Measurements from ENCODE around the gene INHBA.

INHBA gene

GRCh38 chr7:41648501-41648900, 54.4 kb downstream of the INHBA start:
- Histone ChIP-seq H3F3A (ENCODE audit: control insufficient read depth, insufficient read depth) (no peaks in the 10 kb centered on the region), H4K20me1 (ENCODE audit: control insufficient read depth, insufficient read depth, low read depth, low read length) (no peaks in the 10 kb centered on the region), H3K9me2 (replicated peaks; ENCODE audit: control insufficient read depth, low read length) (no peaks in the 10 kb centered on the region), H3K4me2 (ENCODE audit: low read length) (no peak overlapping the region), H3K9me3 (ENCODE audit: control insufficient read depth, insufficient read depth, low read length) (no peaks in the 10 kb centered on the region), H3K27me3 (ENCODE audit: control insufficient read depth, low read length) (no peaks in the 10 kb centered on the region), H3K4me1 (ENCODE audit: control insufficient read depth, low read length) (no peaks in the 10 kb centered on the region), H3K36me3 (ENCODE audit: control insufficient read depth, low read length) (no peaks in the 10 kb centered on the region), H3K27ac (ENCODE audit: low read depth, low read length) (no peak overlapping the region), H3K79me2 (ENCODE audit: control insufficient read depth, low read length) (no peaks in the 10 kb centered on the region), H3K4me3 (ENCODE audit: low read length) (no peak overlapping the region)
- no peak for TF ChIP-seq EZH2phosphoT487 (IDR thresholded peaks at IDR 0.05; ENCODE audit: borderline replicate concordance, low read length)
- TF ChIP-seq CTCF (IDR thresholded peaks at IDR 0.05; ENCODE audit: low read depth, low read length, poor library complexity, severe bottlenecking): no peak

- Histone ChIP-seq H3K4me1 (ENCODE audit: control insufficient read depth, low read length) (no peaks in the 10 kb centered on the region), H3K27ac (ENCODE audit: low read depth, low read length) (no peak overlapping the region), H3K9me3 (ENCODE audit: control insufficient read depth, insufficient read depth, low read length) (no peaks in the 10 kb centered on the region), H3K9me2 (replicated peaks; ENCODE audit: control insufficient read depth, low read length) (no peaks in the 10 kb centered on the region), H4K20me1 (ENCODE audit: control insufficient read depth, insufficient read depth, low read depth, low read length) (no peaks in the 10 kb centered on the region), H3K79me2 (ENCODE audit: control insufficient read depth, low read length) (no peaks in the 10 kb centered on the region), H3F3A (ENCODE audit: control insufficient read depth, insufficient read depth) (no peaks in the 10 kb centered on the region), H3K4me2 (ENCODE audit: low read length) (no peak overlapping the region), H3K4me3 (ENCODE audit: low read length) (no peak overlapping the region), H3K36me3 (ENCODE audit: control insufficient read depth, low read length) (no peaks in the 10 kb centered on the region), H3K27me3 (ENCODE audit: control insufficient read depth, low read length) (no peaks in the 10 kb centered on the region)
- TF ChIP-seq CTCF (IDR thresholded peaks at IDR 0.05; ENCODE audit: low read depth, low read length, poor library complexity, severe bottlenecking) (no peak), EZH2phosphoT487 (IDR thresholded peaks at IDR 0.05; ENCODE audit: borderline replicate concordance, low read length) (no peak)
Observed at GRCh38 chr7:41643616-41644015, 59.3 kb downstream of the INHBA start.

- Histone ChIP-seq H3K4me1 (ENCODE audit: control insufficient read depth, low read length) (no peaks in the 10 kb centered on the region), H4K20me1 (ENCODE audit: control insufficient read depth, insufficient read depth, low read depth, low read length) (no peaks in the 10 kb centered on the region), H3K27ac (ENCODE audit: low read depth, low read length) (no peak overlapping the region), H3F3A (ENCODE audit: control insufficient read depth, insufficient read depth) (no peaks in the 10 kb centered on the region), H3K9me3 (ENCODE audit: control insufficient read depth, insufficient read depth, low read length) (no peaks in the 10 kb centered on the region), H3K4me3 (ENCODE audit: low read length) (no peak overlapping the region), H3K36me3 (ENCODE audit: control insufficient read depth, low read length) (no peaks in the 10 kb centered on the region), H3K9me2 (replicated peaks; ENCODE audit: control insufficient read depth, low read length) (no peaks in the 10 kb centered on the region), H3K79me2 (ENCODE audit: control insufficient read depth, low read length) (no peaks in the 10 kb centered on the region), H3K27me3 (ENCODE audit: control insufficient read depth, low read length) (no peaks in the 10 kb centered on the region), H3K4me2 (ENCODE audit: low read length) (no peak overlapping the region)
- no peak for TF ChIP-seq EZH2phosphoT487 (IDR thresholded peaks at IDR 0.05; ENCODE audit: borderline replicate concordance, low read length)
- no peak for TF ChIP-seq CTCF (IDR thresholded peaks at IDR 0.05; ENCODE audit: low read depth, low read length, poor library complexity, severe bottlenecking)
Observed at GRCh38 chr7:41641665-41642014, 61.2 kb downstream of the INHBA start.
